Astrocyte (in vitro differentiated cells and primary cell): Measurements from ENCODE around the gene TKT.

Experiments used
- EZH2 ChIP-seq: IDR thresholded peaks from 2 replicates; pipeline ENCODE4 v1.6.1; 2012; ENCODE audit warnings: mild to moderate bottlenecking, low read length, inconsistent platforms; ENCODE audit not compliant: insufficient read depth
- TF ChIP-seq, protein P1 (sequence below): IDR thresholded peaks from 2 replicates; pipeline ENCODE4 v1.5.1; 2011; ENCODE audit warnings: low read depth, mild to moderate bottlenecking, inconsistent platforms, low read length, moderate library complexity; ENCODE audit not compliant: insufficient read depth

DNA sequence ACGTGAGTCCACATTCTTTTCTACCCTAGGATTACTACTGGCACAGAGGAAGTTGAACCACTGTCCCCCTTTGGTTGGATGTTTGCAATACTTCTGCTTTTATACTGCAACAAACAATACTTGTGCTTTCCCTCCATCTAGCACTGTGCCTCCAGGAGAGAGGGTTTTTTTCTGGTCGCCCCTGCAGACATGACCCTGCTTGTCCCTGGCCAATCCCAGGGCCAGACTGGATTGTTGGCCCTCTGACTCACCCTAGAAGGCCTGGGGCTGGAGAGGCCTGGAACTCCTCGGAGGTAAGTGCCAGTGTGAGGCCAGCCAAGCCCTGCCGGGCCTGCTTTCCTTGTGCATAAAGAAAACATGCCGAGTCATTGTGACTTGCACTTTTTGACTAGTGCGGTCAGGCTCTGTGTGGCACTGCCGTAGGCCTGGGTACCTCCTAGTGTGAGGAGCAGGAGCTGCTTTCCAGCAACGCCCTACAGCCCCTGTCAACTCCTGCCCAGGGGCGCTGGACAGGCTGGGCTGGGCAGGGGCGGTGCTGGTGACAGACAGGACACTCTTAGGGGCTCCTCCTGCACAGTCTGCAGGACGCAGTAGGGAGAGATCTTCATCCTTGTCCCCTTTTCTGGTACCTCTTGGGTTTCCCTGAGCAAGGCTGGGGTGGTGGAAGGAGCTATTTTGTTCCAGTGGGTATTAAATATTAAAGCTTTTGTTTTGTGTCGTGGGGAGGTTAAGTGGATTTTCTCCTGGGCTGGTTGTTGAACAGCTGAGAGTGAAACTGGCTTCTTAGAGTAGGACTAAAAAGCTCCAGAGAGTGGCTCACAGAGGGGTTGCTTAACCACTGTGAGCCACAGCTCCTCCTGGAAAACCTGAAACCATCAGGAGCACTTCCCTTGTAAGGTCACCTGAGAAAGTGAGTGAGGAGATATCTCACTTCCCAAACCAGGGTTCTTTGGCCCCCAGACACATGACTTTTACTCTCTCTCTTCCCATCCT is 14.4 kb upstream of the TKT start:
- TF ChIP-seq, protein P1, sequence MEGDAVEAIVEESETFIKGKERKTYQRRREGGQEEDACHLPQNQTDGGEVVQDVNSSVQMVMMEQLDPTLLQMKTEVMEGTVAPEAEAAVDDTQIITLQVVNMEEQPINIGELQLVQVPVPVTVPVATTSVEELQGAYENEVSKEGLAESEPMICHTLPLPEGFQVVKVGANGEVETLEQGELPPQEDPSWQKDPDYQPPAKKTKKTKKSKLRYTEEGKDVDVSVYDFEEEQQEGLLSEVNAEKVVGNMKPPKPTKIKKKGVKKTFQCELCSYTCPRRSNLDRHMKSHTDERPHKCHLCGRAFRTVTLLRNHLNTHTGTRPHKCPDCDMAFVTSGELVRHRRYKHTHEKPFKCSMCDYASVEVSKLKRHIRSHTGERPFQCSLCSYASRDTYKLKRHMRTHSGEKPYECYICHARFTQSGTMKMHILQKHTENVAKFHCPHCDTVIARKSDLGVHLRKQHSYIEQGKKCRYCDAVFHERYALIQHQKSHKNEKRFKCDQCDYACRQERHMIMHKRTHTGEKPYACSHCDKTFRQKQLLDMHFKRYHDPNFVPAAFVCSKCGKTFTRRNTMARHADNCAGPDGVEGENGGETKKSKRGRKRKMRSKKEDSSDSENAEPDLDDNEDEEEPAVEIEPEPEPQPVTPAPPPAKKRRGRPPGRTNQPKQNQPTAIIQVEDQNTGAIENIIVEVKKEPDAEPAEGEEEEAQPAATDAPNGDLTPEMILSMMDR = no peak
- no peak for TF ChIP-seq EZH2
